DMS 273 (cell line): Measurements from ENCODE around the gene SERPINA10.
"Not testable (repeated sequence)": the region's sequence is repeated elsewhere in the genome, so short reads cannot be mapped to it uniquely, and the experiment has no call there.

Experiments
- DNase-seq: peaks from one replicate; lab custom pipeline; 2025; ENCODE audit not compliant: unreplicated experiment; lab: John Stamatoyannopoulos, UW

Gene SERPINA10

DNA sequence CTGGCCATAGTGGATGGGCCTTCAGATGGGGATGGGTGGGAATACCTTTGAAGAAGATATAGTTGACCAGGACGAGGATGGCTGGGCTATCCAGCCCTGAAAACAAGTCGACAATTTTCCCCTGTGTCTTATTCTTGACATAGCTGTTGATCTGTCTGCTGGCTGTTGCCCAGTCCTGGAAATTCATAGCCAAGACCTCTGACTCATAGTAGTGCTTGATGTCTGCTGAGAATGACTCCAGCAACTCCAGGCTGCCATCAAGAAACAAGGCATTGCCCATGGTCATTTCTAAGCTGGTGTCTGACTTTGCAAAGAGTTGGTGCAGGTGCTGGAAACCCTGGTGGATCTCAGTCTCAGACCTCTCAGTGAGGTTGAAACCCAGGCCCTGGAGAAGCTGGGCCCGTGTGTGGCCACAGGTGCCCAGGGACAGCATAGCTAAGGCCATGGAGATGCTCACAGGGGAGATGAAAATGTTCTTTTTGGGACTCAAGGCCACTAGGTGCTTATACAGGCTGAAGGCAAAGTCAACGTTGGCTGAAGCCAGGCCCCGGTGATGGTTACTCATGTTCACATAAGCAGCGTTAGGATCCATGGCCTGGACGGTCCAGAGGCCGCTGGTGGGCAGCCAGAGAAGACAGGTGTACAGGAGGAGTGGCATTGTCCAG lies 21.1 kb upstream of the SERPINA10 start:
- no peak for DNase-seq

DNA sequence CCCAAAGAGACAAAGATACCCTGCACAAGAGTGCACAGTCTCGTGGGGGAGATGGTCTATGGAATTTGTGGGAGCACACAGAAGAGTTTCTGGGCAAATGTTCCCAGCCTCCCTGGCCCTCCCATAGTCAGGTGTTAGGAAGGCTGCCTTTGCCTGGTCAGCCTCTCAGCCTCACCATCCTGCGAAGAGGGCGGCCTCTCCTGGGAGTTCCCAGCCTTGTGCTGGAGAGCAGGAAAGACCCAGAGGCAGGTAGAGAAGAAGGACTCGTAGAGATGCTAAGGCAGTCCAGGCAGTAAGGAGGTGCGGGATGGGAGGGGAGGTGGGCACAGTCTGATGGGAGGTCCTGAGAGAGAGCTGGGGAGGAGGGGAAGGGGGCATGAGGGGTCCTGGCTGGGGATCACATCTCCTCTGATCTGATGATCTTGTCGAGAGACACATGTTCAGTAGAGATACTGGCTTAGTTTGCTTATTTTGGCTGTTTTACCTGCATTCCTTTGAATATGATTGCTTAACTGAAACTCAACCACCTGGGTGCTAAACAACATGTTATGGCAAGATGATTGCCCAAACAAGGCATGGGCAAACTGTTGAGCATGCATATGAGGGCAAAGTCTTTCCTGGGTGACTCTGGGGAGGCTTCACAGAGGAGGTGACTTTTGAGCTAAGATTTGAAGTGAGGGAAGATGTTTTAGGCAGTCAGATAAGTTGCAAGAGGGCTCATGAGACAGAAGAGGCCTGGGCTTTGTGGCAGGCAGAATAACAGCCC lies 19.6 kb upstream of the SERPINA10 start:
- DNase-seq = no peak

DNA sequence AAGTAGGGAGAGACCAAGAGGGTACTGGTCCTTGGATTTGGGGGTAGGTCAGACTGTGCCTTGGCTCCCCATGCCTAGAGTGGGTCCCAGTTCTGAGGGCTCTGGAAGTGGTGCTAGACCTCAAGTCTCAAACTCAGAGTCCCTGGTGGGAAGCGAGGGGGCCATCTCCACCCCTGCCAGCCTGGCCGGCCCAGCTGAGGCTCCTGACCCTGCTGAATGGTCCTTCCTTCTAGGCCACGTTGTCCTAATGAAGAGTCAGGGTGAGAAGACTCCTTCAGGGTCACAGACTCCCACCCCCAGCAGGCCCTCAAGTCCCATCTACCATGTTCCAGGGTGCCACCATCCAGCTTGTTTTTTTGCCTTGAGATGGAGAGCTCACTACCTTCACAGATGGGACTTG lies 17.2 kb upstream of the SERPINA10 start:
- DNase-seq = no peak

DNA sequence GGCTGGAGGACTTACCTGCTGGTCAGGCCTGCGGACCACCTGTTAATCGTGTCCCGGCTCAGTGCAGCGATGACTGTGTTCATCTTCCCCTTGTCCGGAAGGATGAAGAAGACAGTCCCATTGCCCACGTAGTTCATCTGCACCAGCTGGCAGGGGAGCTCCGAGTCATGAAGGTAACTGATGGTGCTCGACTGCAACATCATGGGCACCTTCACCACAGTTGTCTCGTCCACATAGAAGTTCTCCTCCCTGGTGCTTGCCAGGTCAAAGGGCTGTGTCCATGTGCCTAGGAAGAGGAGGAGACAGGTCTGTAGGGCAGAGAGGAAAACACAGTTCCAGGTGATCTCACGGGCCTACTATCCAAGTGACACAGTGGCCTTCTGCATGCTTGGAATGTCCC lies 16.7 kb upstream of the SERPINA10 start:
- DNase-seq = no peak

DNA sequence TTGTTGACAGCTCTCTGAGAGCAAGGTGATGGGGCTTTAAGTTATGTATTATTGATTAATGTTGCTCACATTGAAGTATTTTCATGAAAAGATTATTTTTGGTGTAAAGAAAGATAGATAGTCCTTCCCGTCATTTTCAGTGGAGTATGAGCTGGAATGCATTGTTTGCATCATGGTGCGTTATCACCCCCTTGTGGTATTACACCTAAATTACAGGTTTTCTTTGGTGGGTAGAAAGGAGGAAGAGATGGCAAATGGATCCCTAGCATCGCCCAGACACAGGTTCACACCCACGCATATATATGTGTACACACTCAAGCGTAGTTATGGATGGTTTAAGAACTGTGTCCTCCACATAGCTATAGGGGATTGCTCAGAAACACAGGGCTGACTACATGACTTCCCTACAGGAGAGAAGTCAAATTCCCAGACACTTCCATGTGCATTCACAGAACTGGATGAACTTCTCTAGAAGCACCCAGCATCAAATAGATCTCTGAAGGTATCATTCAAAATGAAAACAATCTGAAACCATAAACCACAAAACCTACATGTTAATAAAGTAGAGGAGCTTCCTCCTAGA lies 14.4 kb upstream of the SERPINA10 start:
- DNase-seq = peak; percentile 60

DNA sequence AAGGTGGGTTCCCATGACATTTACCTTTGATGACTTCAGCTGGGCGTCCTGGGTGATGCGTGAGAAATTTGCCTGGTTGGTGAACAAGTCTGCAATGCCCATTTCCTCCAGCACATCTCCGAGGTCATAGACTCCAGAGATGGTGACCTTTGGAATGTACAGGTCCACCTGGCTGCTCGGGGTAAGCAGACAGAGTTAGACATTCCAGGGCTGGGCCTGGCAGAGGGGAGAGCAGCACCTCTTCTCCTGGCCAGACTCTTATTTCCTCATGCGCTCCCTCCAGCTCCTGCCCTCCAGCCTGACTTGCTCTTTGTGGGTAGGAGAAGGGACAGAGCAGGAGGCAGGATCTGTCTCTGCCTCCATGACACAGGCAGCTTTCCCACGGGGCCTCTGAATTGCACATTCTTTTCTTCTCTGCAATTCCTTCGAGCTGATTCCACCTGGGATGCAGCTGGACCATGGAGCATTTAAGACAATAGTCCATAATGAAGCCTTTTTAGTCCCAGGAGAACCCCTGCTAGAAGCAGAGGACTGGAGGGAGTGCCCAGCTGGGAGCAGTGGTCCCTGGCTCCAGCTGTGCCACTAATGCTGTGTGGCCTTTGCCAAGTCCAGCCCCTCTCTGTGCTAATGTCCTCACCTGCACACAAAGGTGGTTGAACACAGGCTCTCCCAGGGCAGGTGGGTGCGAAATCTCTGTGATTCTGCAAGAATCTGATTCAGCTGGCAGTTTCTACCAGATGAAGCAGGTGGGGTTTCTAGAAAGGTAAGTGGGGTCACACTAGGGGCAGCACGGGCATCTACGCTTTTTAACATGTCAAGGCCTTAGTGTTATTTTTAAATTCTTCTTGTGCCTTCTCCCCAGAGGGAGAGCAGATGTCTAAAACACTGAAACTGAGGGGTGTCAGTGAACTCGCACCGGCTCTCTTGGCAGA lies 13.2 kb upstream of the SERPINA10 start:
- DNase-seq = no peak

DNA sequence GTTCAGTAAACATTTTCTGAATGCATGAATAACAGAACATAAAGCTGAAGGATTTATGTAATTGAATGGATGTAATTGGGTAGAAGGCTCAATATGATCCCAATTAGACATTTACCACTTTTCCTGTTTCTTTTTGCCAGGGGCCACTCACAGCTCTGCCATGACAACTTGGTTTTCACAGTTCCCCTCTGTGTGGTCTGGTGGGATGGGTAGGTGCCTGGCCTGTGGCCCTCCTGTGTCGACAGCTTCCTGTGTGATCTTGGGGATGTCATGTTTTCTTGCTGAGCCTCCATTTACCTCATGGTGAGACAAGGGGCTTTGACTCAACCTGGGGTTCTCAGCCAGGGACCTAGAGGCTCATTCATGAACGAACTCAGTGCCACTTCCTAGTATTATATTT lies 12.6 kb upstream of the SERPINA10 start:
- no peak for DNase-seq

DNA sequence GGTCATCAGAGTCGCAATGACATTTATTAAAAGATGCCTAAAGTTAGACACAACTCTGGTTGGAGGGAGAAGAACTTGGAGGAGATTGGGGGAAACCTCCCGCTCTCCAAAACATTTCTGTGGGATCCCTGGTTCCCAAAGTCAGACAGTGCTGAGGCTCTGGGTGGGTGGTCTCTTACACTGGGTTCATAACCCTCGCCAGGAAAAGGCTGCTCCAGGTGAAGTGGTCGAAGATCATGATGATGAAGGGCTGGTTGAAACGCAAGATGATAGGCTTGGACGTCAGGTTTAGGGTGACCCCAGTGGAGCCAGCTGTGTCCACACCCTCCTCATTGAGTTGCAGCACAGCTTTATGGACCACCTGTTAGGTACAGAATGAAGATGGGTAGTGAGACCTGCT lies 11.2 kb upstream of the SERPINA10 start:
- DNase-seq = no peak

DNA sequence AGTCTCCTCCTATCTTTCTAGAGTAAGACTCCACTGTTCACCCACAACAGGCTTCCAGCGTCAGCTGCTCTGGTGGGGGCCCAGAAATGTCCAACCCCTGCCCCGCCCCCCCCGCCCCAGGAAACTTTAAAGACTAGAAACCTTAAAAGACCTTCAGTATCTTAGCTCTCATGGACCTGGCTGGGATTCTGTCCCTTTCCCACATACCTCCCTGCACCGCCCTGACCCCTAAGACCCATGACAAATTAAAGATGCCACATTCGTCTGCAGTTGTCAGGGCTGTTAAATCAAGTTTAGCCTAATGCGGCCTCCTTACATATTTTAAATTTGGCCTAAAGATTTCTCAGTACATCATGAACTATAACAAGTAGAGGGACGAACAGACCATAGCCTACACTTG lies 10.0 kb upstream of the SERPINA10 start:
- DNase-seq = no peak

DNA sequence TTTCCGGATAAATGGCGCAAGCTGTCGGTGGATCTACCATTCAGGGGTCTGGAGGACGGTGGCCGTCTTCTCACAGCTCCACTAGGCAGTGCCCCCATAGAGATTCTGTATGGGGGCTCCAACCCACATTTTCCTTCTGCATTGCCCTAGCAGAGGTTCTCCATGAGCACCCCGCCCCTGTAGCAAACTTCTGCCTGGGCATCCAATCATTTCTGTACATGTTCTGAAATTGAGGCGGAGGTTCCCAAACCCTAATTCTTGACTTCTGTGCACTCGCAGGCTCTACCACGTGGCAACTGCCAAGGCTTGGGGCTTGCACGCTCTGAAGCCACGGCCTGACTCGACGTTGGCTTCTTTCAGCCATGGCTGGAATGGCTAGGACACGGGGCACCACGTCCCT lies 5.1 kb upstream of the SERPINA10 start:
- DNase-seq = no peak

DNA sequence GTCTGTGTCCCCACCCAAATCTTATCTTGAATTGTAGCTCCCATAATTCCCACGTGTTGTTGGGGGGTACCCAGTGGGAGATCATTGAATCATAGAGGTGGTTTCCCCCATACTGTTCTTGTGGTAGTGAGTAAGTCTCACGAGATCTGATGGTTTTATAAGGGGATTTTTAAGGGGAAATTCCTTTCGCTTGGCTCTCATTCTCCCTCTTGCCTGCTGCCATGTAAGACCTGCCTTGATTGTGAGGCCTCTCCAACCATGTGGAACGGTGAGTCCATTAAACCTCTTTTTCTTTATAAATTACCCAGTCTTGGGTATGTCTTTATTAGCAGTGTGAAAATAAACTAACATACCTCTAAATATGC lies 3.1 kb upstream of the SERPINA10 start:
- DNase-seq = not testable (repeated sequence)

DNA sequence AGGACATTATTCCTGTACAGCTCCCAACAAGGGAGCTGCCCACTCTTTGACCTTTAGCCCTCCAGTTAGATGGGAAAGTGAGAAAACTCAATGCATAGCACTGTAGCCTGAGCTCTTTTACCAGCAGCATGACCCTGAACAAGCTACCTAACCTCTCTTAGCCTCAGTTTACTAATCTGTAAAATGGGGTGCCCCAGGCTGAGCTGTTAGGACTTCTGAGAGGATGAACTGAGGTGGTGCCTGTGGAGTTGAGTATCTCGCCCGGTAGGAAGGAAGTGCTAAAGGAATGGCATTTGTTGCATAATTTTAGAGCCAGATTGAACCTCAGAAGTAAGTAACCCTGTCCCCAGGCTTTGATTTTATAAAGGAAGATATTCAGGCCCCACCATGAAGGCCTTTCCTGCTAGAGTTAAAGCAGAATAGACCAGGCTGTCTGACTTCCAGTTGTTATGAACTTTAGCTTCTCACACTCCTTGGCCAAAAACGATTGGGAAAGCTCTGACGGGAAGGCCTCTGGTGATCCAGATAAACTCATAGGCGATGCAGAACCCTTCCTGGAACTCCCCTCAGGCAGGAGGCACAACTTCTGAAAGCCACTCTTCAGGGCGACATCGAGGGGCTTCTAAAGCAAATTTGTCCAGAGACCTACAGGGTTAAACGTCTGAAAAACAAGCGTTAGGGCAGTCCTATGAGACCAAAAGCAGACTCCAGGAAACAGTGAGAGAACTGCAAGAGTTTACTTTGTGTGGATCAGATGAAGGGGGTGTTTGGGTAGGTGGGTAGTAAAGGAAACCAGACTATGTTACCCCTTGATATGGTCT lies 2.5 kb upstream of the SERPINA10 start:
- no peak for DNase-seq

DNA sequence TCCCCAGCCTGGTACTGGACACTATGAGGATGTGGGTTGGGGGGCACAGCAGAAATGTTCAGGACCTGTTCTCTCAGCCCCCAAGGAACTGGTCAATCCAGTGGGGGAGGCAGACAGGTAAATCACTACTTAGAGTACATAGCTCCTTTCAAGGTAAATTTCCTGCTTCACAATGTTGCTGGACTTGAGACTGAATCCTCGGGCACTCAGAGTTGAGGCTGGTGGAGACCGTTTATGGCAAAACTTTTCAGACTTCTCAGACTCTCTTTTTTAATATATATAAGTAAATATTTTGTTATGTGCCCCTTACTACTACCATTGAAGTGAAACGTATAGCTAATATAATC lies 483 bp upstream of the SERPINA10 start:
- DNase-seq = no peak

DNA sequence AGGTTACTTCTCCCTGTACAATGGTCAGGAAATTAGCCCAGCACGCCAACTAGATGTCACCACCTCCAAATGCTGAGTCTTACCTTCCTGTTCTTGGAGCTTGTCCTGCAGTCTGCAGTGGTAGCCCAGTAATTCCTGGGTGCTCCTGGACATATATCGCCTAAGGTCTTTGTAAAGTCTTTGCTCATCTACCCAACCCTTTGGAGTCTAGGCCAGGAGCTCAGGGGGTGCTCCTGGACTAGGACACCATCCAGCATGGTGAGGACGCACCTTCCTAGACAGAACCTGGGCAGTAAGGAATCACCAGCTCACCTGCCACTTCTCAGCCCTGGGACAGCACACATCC lies 569 bp downstream of the SERPINA10 start:
- no peak for DNase-seq

DNA sequence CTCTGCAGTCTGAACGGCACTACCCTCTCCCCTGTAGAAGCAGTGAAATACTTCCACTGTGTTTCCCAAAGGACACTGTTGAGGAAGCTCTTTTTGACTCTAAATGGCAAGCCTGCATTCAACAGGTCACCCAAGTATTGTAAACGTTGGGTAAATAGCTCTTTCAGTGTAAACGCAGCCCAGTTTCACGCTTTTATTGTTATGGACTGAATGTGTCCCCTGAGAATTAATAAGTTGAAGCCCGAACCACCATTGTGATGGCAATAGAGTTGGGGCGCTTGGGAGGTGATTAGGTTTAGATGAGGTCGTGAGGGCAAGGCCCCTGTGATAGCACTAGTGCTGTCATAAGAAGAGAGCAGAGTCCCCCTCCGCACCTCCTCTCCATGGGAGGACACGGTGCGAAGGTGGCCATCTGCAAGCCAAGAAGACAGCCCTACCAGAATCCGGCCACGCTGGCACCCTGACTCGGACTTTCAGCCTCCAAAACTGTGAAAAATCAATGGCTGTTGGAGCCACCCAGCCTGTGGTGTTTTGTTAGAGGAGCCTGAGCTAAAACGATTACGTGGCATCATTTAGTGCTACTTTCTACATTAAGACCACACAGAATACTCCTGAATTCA lies 1.1 kb downstream of the SERPINA10 start:
- no peak for DNase-seq

DNA sequence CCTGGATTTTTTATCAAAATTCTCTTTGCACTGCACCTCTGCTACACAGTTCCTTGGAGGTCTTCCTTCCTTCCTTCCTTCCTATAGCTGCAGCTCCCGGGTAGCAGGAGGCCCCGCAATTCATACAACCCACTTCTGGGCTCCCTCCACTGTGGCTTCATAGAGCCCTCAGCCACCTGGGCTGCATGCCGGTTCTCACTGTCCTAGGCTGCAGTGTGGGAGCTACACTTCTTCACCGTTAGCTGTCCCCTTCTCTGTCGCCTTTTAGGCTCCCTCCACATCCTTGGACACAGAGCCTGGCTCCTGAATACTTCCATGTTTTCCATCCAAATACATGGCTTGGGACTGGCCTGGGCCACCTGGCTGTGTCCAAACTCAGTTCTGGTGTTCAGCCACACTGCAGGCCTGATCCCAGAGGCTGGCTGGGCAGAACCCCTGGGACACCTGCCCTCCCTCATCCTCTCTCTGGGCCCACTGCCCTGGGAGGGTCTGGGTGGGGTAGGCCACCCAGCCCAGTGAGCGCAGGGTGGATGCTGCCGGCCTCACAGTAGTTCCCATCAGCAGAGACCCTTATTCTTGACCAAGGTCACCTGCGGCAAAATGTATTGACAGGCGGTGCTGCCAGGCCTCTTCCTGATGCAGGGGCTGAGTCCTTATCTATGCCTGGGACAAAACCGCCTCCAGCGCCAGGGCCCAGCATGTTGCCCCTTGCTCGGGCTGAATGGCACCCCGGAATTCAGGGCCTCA lies 1.7 kb downstream of the SERPINA10 start:
- DNase-seq = no peak

DNA sequence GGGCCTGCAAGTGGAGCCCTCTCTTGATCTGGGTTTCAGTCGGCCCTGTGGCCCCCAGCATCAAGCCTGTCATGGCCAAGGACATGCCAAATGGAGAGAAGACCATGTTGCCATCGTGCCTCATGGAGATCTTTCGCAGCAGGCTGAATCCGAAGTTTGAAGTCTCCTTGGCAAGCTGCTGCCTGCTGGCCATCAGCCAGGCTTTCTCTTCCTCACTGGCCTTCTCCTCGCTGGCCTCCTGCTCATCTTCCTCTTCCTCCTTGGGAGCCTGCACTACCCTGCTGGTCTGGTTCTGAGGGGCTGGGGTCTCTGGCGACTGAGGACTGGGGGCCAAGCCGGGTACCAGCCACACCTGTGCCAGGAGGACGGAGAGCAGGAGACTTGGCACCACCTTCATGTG lies 2.9 kb downstream of the SERPINA10 start:
- DNase-seq = no peak

DNA sequence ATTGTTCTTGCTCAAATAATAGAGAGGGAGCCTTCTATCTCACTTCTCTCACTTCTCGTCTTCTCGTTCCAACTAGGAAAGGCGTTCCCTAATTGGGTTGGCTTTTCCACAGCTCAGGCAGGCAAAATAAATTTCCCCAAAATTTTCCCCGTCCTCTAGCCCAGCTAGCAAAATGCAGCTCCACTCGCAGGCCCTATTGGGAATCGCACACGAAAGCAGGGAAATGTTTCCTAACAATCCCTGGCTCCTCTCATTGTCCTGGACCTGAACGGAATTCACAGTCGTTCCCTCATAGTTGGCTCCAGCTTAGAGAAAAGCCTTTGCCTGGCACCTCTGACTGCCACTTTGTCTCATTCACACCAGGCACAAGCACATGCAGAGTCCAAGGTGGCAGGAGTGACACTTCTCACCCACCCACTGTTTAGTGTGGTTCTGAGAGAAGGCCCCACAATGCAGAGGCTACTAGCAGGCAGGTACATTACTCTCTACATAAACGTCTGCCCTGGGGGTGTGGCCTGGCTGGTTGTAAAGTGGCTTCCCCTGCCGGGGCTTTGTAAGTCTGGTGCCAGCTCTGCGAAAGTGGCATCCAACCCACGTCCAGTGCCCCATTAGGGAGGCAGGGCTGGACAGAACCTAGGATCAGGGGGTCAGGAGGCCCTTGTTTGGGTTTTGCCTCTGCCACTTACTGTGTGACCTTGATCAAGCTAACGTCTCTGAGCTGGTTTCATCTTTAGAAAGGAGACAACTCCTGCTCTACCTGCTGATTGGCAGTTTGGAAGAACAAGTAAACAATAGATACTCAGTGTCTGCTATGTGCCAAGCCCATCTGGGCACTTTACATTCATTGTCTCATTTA lies 4.2 kb downstream of the SERPINA10 start:
- DNase-seq = no peak

DNA sequence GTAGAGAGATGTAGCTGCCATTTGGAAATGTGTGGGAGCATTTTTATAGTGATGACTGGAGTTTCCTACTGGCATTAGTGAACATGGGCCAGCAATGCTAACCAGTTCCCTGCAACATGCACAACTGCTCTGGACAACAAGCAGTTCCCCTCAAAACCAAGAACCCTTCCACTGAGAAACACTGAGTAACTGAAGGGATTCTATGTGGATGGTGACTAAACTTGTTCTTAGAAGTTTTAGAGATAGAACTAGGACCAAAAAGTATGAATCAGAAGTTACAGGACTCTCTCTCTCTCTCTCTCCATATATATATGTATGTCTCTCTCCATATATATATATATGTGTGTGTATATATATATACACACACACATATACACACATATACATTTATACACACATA lies 7.9 kb downstream of the SERPINA10 start:
- DNase-seq = no peak
